Tibial nerve (tissue), 4 donors: ENCODE data around the gene RSPH1. TPM values are rescaled to one million over a fixed set of nuclear protein-coding genes. Genes with fewer than 3 reads are reported as not detected.

Experiments used
- DNase-seq, 2 donors: peaks; one replicate each; pipeline ENCODE4 v3.0.0-alpha.2; 2019; ENCODE audit warnings: low spot score in 2 of 2
- H3K27ac ChIP-seq, 4 donors: fragments of 200-600 bp; sonication (generic) in 3 of 4; one replicate each; pipeline ENCODE4 v1.5.1; 2017 to 2019; ENCODE audit warnings: mild to moderate bottlenecking in 1 of 4
- H3K27me3 ChIP-seq, 2 donors: fragments of 200-600 bp; sonication (generic) in 1 of 2; one replicate each; pipeline versions ENCODE4 v1.5.1 to v1.6.0; 2017 to 2019
- H3K36me3 ChIP-seq, 3 donors: fragments of 200-600 bp; sonication (generic); one replicate each; pipeline ENCODE4 v1.5.1; 2018 to 2019
- H3K4me1 ChIP-seq, 4 donors: fragments of 200-600 bp; sonication (generic) in 3 of 4; one replicate each; pipeline ENCODE4 v1.5.1; 2017 to 2019
- H3K4me3 ChIP-seq, 4 donors: fragments of 200-600 bp; sonication (generic) in 3 of 4; one replicate each; pipeline ENCODE4 v1.5.1; 2017 to 2019; ENCODE audit warnings: mild to moderate bottlenecking in 1 of 4, moderate library complexity in 1 of 4
- H3K9me3 ChIP-seq, 4 donors: fragments of 200-600 bp; sonication (generic) in 3 of 4; one replicate each; pipeline ENCODE4 v1.5.1; 2017 to 2019
- CTCF ChIP-seq, 5 experiments: fragments of 200-600 bp in 3 of 5; fragments of 450-650 bp in 2 of 5; sonication (generic) in 3 of 5; IDR thresholded peaks; one replicate each; pipeline ENCODE4 v1.5.1; 2016 to 2019; ENCODE audit warnings: antibody characterized with exemption in 5 of 5, mild to moderate bottlenecking in 3 of 5, moderate library complexity in 2 of 5
- EP300 ChIP-seq, 2 donors: sonication (generic); formaldehyde crosslinking; IDR thresholded peaks; one replicate each; pipeline ENCODE4 v1.6.1; 2017; ENCODE audit warnings: antibody characterized with exemption in 2 of 2, mild to moderate bottlenecking in 1 of 2
- POLR2A ChIP-seq, 2 donors: fragments of 450-650 bp; IDR thresholded peaks; one replicate each; pipeline ENCODE4 v1.6.1; 2017; ENCODE audit warnings: antibody characterized with exemption in 2 of 2, mild to moderate bottlenecking in 2 of 2, moderate library complexity in 2 of 2
- WGBS, 2 donors: methylation state at CpG; one replicate each; pipeline ENCODE4 v1.1.5; 2018; 5-methylcytosine and 5-hydroxymethylcytosine counted together
- total RNA-seq, 4 donors: library from RNA; depleted of rRNA; stranded (reverse); fragments of >200 nt; gene quantifications; one replicate each; pipeline ENCODE4 v1.1.0, GENCODE V29; 2016

Gene RSPH1
- total RNA-seq, 4 donors from 2014 or later, result 0.21 to 1.7 TPM; not detected in 2

GRCh38 chr21:42452401-42453223 is 43.4 kb downstream of the RSPH1 start:
- 72 to 90% methylated on average over 21 to 22 of the region's 22 CpGs for WGBS, 2 donors

GRCh38 chr21:42451941-42452340 is 44.1 kb downstream of the RSPH1 start:
- Histone ChIP-seq H3K4me1 (peaks cover 0 to 6% (median 0%) of the 10 kb centered on the region in 4 donors), H3K27ac (no peak overlapping the region), H3K9me3 (no peaks in the 10 kb centered on the region), H3K36me3 (no peaks in the 10 kb centered on the region), H3K4me3 (no peak overlapping the region), H3K27me3 (no peaks in the 10 kb centered on the region)
- DNase-seq, result no peak
- TF ChIP-seq EP300 (IDR thresholded peaks at IDR 0.05), result no peak
- TF ChIP-seq CTCF (IDR thresholded peaks at IDR 0.05), result no peak
- no peak for TF ChIP-seq POLR2A (IDR thresholded peaks at IDR 0.05)
- WGBS, 2 donors, result 92 to 94% methylated on average over 9 of the region's 9 CpGs

More at GRCh38 chr21:42452401-42453223, 43.4 kb downstream of the RSPH1 start:
- DNase-seq, result no peak
- H3K36me3 ChIP-seq, result no peaks in the 10 kb centered on the region
- no peak for TF ChIP-seq CTCF (IDR thresholded peaks at IDR 0.05)
- TF ChIP-seq POLR2A (IDR thresholded peaks at IDR 0.05), result no peak
- no peak for TF ChIP-seq EP300 (IDR thresholded peaks at IDR 0.05)
- H3K4me1 ChIP-seq, result peaks cover 0 to 6% (median 0%) of the 10 kb centered on the region in 4 donors
- H3K27me3 ChIP-seq, result no peaks in the 10 kb centered on the region
- no peaks in the 10 kb centered on the region for H3K9me3 ChIP-seq
- H3K4me3 ChIP-seq, result no peak overlapping the region
- no peak overlapping the region for H3K27ac ChIP-seq

GRCh38 chr21:42448686-42449085 is 47.3 kb downstream of the RSPH1 start:
- H3K27ac ChIP-seq, result no peak overlapping the region
- 73 to 81% methylated on average over 3 of the region's 3 CpGs for WGBS, 2 donors
- no peaks in the 10 kb centered on the region for H3K27me3 ChIP-seq
- no peaks in the 10 kb centered on the region for H3K36me3 ChIP-seq
- no peak overlapping the region for H3K4me3 ChIP-seq
- TF ChIP-seq CTCF (IDR thresholded peaks at IDR 0.05) (no peak), EP300 (IDR thresholded peaks at IDR 0.05) (no peak), POLR2A (IDR thresholded peaks at IDR 0.05) (no peak)
- H3K4me1 ChIP-seq, result peaks cover 0 to 5% (median 0%) of the 10 kb centered on the region in 4 donors
- DNase-seq, result no peak
- no peaks in the 10 kb centered on the region for H3K9me3 ChIP-seq

GRCh38 chr21:42447732-42448131 is 48.3 kb downstream of the RSPH1 start:
- no peaks in the 10 kb centered on the region for H3K9me3 ChIP-seq
- H3K4me3 ChIP-seq, result no peak overlapping the region
- no peak for DNase-seq
- no peaks in the 10 kb centered on the region for H3K36me3 ChIP-seq
- H3K27me3 ChIP-seq, result no peaks in the 10 kb centered on the region
- WGBS, 2 donors, result 87 to 90% methylated on average over 10 of the region's 10 CpGs
- TF ChIP-seq EP300 (IDR thresholded peaks at IDR 0.05) (no peak), POLR2A (IDR thresholded peaks at IDR 0.05) (no peak), CTCF (IDR thresholded peaks at IDR 0.05) (no peak)
- H3K4me1 ChIP-seq, result no peaks in the 10 kb centered on the region
- H3K27ac ChIP-seq, result no peak overlapping the region

GRCh38 chr21:42447182-42447581 is 48.8 kb downstream of the RSPH1 start:
- 79 to 83% methylated on average over 14 of the region's 14 CpGs for WGBS, 2 donors

More at GRCh38 chr21:42447182-42447581, 48.8 kb downstream of the RSPH1 start:
- Histone ChIP-seq H3K4me3 (no peak overlapping the region), H3K9me3 (no peaks in the 10 kb centered on the region), H3K27ac (no peak overlapping the region), H3K36me3 (no peaks in the 10 kb centered on the region), H3K27me3 (no peaks in the 10 kb centered on the region), H3K4me1 (no peaks in the 10 kb centered on the region)
- no peak for DNase-seq
- TF ChIP-seq POLR2A (IDR thresholded peaks at IDR 0.05) (no peak), EP300 (IDR thresholded peaks at IDR 0.05) (no peak), CTCF (IDR thresholded peaks at IDR 0.05) (no peak)
